Activated B cell treated with CpG ODN at 0.5 μM for 24 hours (primary cell): ENCODE results near the gene TSGA10IP. TPM values are rescaled to one million over a fixed set of nuclear protein-coding genes. Genes with fewer than 3 reads are reported as not detected.

Source experiments
- ATAC-seq: fragments of 200-7000 bp; cut with Tn5 transposase; one replicate; pipeline ENCODE4 v1.10.0; 2021; ENCODE audit warnings: low read depth, mild to moderate bottlenecking, moderate library complexity
- CTCF ChIA-PET: fragments of 350-600 bp; sonication (Branson Sonifier 250); formaldehyde crosslinking; loops from one replicate; lab custom pipeline; 2021; ENCODE audit warnings: antibody characterized with exemption; lab: Charles Lee
- POLR2A ChIA-PET: fragments of 350-600 bp; sonication (Branson Sonifier 250); formaldehyde crosslinking; loops from one replicate; lab custom pipeline; 2021; ENCODE audit warnings: antibody characterized with exemption; lab: Charles Lee
- DNase-seq: peaks from one replicate; pipeline ENCODE4 v3.0.0; 2022
- H3K27ac Mint-ChIP-seq: one replicate; pipeline ENCODE4 v1.8.0; 2020; ENCODE audit warnings: mixed read lengths
- H3K27me3 Mint-ChIP-seq: one replicate; pipeline ENCODE4 v1.8.0; 2021; ENCODE audit warnings: mixed read lengths
- H3K36me3 Mint-ChIP-seq: one replicate; pipeline ENCODE4 v1.8.0; 2021; ENCODE audit warnings: low read depth, mixed read lengths
- H3K4me1 Mint-ChIP-seq: one replicate; pipeline ENCODE4 v1.8.0; 2021; ENCODE audit warnings: mixed read lengths
- H3K4me3 Mint-ChIP-seq: one replicate; pipeline ENCODE4 v1.8.0; 2020; ENCODE audit warnings: mild to moderate bottlenecking, mixed read lengths
- H3K9me3 Mint-ChIP-seq: one replicate; pipeline ENCODE4 v1.8.0; 2020; ENCODE audit warnings: mixed read lengths
- intact Hi-C: fragments of 100-400 bp; cut with micrococcal nuclease; formaldehyde crosslinking; loops from one replicate; pipeline ENCODE4 v1.15.1; 2024
- total RNA-seq: library from RNA; stranded (reverse); gene quantifications from 2 replicates; pipeline ENCODE4 v1.2.3, GENCODE V29; 2022
- TF ChIP-seq, protein P1 (sequence below): fragments of 200-600 bp; IDR thresholded peaks from one replicate; pipeline ENCODE4 v1.8.0; 2022; ENCODE audit warnings: antibody characterized with exemption, mild to moderate bottlenecking

Gene TSGA10IP
- total RNA-seq, 1 donor from 2014 or later = not detected

- no peaks in the 10 kb centered on the region for H3K27me3 Mint-ChIP-seq
- DNase-seq (no peak), ATAC-seq (no peak)
- peaks cover 48% of the 10 kb centered on the region for H3K4me1 Mint-ChIP-seq
- H3K4me3 Mint-ChIP-seq = no peak overlapping the region
- CTCF ChIA-PET = interaction anchor here (0.8 to 3.0 kb wide), 3 partner anchors 63 to 74 kb away, joined by 3 to 12 read pairs (median 6); partner anchors contain the start of gene CCDC85B
- H3K27ac Mint-ChIP-seq = peak overlapping the region; percentile 68
- POLR2A ChIA-PET = interaction anchor here (0.6 to 6.6 kb wide), 3 partner anchors 10 to 68 kb away, joined by 3 to 142 read pairs (median 4); partner anchors contain the start of genes CCDC85B and FIBP
- TF ChIP-seq, protein P1, sequence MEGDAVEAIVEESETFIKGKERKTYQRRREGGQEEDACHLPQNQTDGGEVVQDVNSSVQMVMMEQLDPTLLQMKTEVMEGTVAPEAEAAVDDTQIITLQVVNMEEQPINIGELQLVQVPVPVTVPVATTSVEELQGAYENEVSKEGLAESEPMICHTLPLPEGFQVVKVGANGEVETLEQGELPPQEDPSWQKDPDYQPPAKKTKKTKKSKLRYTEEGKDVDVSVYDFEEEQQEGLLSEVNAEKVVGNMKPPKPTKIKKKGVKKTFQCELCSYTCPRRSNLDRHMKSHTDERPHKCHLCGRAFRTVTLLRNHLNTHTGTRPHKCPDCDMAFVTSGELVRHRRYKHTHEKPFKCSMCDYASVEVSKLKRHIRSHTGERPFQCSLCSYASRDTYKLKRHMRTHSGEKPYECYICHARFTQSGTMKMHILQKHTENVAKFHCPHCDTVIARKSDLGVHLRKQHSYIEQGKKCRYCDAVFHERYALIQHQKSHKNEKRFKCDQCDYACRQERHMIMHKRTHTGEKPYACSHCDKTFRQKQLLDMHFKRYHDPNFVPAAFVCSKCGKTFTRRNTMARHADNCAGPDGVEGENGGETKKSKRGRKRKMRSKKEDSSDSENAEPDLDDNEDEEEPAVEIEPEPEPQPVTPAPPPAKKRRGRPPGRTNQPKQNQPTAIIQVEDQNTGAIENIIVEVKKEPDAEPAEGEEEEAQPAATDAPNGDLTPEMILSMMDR = no peak
- peaks cover 20% of the 10 kb centered on the region for H3K36me3 Mint-ChIP-seq
- intact Hi-C loops = no loop called here
- no peaks in the 10 kb centered on the region for H3K9me3 Mint-ChIP-seq
These were observed 13.6 kb downstream of the TSGA10IP start for GRCh38 chr11:65958774-65959420.

DNA sequence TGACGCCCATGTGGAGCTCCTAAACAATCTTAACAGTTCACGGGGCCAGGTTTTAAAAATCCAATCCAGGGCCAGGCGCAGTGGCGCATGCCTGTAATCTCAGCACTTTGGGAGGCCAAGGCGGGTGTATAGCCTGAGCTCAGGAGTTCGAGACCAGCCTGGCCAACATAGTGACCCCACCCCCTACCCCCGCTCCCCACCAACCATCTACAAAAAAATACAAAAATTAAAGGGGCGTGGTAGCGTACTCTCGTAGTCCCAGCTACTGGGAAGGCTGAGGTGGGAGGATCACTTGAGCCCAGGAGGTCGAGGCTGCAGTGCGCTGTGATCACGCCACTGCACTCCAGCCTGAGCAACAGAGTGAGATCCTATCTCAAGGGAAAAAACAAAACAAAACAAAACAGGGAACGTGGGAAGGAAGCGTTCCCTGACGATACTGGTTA is 15.6 kb downstream of the TSGA10IP start:
- CTCF ChIA-PET = interaction anchor here (1.1 to 1.7 kb wide), 3 partner anchors 70 to 76 kb away, joined by 3 to 12 read pairs (median 3); partner anchors contain the start of gene FIBP
- POLR2A ChIA-PET = interaction anchor here (0.6 to 6.6 kb wide), 15 partner anchors 10 to 695 kb away, joined by 3 to 142 read pairs (median 4); partner anchors contain the start of genes CCDC85B, CFL1, FIBP and FOSL1
- H3K36me3 Mint-ChIP-seq = peaks cover 40% of the 10 kb centered on the region
- H3K4me1 Mint-ChIP-seq = peaks cover 50% of the 10 kb centered on the region
- no peaks in the 10 kb centered on the region for H3K9me3 Mint-ChIP-seq
- H3K4me3 Mint-ChIP-seq = peak overlapping the region; percentile 97
- ATAC-seq = peak; percentile 2
- H3K27ac Mint-ChIP-seq = peak overlapping the region; percentile 95
- DNase-seq = no peak
- intact Hi-C loops = loop anchor here (1.0 to 2.0 kb wide), 5 partner anchors 32 to 102 kb away; partner anchors contain the start of genes BANF1, C11orf68, DRAP1 and EIF1AD
- TF ChIP-seq, protein P1 = no peak
- H3K27me3 Mint-ChIP-seq = no peaks in the 10 kb centered on the region

- peak within 1 kb of the TSS; percentile 97 for H3K4me3 Mint-ChIP-seq
- peaks cover 48% of the 10 kb centered on the region for H3K4me1 Mint-ChIP-seq
- TF ChIP-seq, protein P1 = no peak
- CTCF ChIA-PET = interaction anchor here (1.1 to 1.7 kb wide), 3 partner anchors 70 to 77 kb away, joined by 3 to 12 read pairs (median 3); partner anchors contain the start of gene FIBP
- peaks cover 46% of the 10 kb centered on the region for H3K36me3 Mint-ChIP-seq
- DNase-seq (peak; percentile 85), ATAC-seq (peak; percentile 89)
- no peaks in the 10 kb centered on the region for H3K9me3 Mint-ChIP-seq
- intact Hi-C loops = loop anchor here (1.0 to 2.0 kb wide), 6 partner anchors 28 to 102 kb away; partner anchors contain the start of genes BANF1, C11orf68, DRAP1 and EIF1AD
- peak within 1 kb of the TSS; percentile 95 for H3K27ac Mint-ChIP-seq
- H3K27me3 Mint-ChIP-seq = no peaks in the 10 kb centered on the region
- POLR2A ChIA-PET = interaction anchor here (0.5 to 6.6 kb wide), 23 partner anchors 10 to 1475 kb away, joined by 3 to 142 read pairs (median 4); partner anchors contain the start of genes BANF1, CCDC85B, CFL1 and FIBP
These were observed 16.2 kb downstream of the TSGA10IP start, which contains the start of gene SART1 for GRCh38 chr11:65961267-65962140. SART1 (plus strand) TSS chr11:65961734; CDS start chr11:65961781, 47 bp downstream.

DNA sequence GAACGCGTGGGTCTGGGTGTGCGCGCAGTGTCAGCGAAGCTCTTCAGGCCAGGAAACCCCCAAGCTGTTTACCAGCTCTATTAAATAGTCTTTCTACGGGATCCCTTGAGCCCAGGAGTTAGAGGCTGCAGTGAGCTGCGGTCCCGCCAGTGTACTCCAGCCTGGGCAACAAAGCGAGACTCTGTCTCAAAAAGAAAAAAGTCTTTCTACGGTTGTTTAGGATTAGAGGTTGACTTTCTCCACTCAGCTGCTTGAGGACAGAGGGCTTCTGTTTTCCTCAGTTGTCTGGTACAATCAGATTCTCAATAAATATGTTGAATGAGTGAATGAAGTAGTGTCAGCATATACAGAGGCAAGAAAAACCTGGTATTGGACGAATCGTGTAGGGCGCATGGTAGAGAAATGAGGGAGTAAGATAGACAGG is 16.9 kb downstream of the TSGA10IP start:
- ATAC-seq (no peak), DNase-seq (no peak)
- H3K4me3 Mint-ChIP-seq = peak overlapping the region; percentile 97
- TF ChIP-seq, protein P1 = no peak
- H3K9me3 Mint-ChIP-seq = no peaks in the 10 kb centered on the region
- peak overlapping the region; percentile 95 for H3K27ac Mint-ChIP-seq
- peaks cover 53% of the 10 kb centered on the region for H3K36me3 Mint-ChIP-seq
- intact Hi-C loops = loop anchor here (1.0 kb wide), 1 partner anchor 27 kb away; no protein-coding TSS in a partner anchor
- no peaks in the 10 kb centered on the region for H3K27me3 Mint-ChIP-seq
- ChIA-PET POLR2A (interaction anchor here (0.5 to 6.6 kb wide), 14 partner anchors 32 to 1475 kb away, joined by 3 to 142 read pairs (median 4); partner anchors contain the start of genes BANF1, CCDC85B, CFL1 and FIBP), CTCF (interaction anchor here (1.2 to 1.7 kb wide), 2 partner anchors 71 to 78 kb away, joined by 3 to 12 read pairs; no protein-coding TSS in a partner anchor)
- H3K4me1 Mint-ChIP-seq = peaks cover 42% of the 10 kb centered on the region
